AML-193 (cell line): Measurements from ENCODE around the gene DYNC1LI1.

Experiments used
- DNase-seq, 2 experiments: peaks; one replicate each; lab custom pipeline; 2025; lab: John Stamatoyannopoulos, UW

The DYNC1LI1 gene

GRCh38 chr3:32570421-32571191, at the start of gene DYNC1LI1:
TSS of gene DYNC1LI1 (minus strand) at chr3:32570858. CDS start at chr3:32570770, 88 bp downstream.
- DNase-seq: peak; percentile 92 to 94

GRCh38 chr3:32619395-32619794, 48.7 kb upstream of the DYNC1LI1 start:
- no peak for DNase-seq

GRCh38 chr3:32616267-32616962, 45.8 kb upstream of the DYNC1LI1 start:
- DNase-seq: no peak

- DNase-seq: no peak
These were observed 44.3 kb upstream of the DYNC1LI1 start for GRCh38 chr3:32614956-32615355.

GRCh38 chr3:32613183-32613582, 42.5 kb upstream of the DYNC1LI1 start:
- DNase-seq: no peak

GRCh38 chr3:32612547-32612946, 41.9 kb upstream of the DYNC1LI1 start:
- DNase-seq: no peak

GRCh38 chr3:32607522-32607921, 36.9 kb upstream of the DYNC1LI1 start:
- no peak for DNase-seq

- no peak for DNase-seq
These were observed 36.3 kb upstream of the DYNC1LI1 start for GRCh38 chr3:32606960-32607359.

GRCh38 chr3:32606277-32606676, 35.6 kb upstream of the DYNC1LI1 start:
- no peak for DNase-seq

GRCh38 chr3:32603064-32603463, 32.4 kb upstream of the DYNC1LI1 start:
- no peak for DNase-seq

- DNase-seq: no peak
These were observed 31.5 kb upstream of the DYNC1LI1 start for GRCh38 chr3:32602206-32602605.

GRCh38 chr3:32601722-32602121, 31.1 kb upstream of the DYNC1LI1 start:
- DNase-seq: no peak

GRCh38 chr3:32597656-32598055, 27.0 kb upstream of the DYNC1LI1 start:
- no peak for DNase-seq

GRCh38 chr3:32596909-32597369, 26.3 kb upstream of the DYNC1LI1 start:
- DNase-seq: no peak

GRCh38 chr3:32596282-32596908, 25.7 kb upstream of the DYNC1LI1 start:
- no peak for DNase-seq

- DNase-seq: no peak
These were observed 24.7 kb upstream of the DYNC1LI1 start for GRCh38 chr3:32595323-32595722.

- DNase-seq: no peak
These were observed 23.4 kb upstream of the DYNC1LI1 start for GRCh38 chr3:32593903-32594525.

- DNase-seq: no peak
These were observed 22.2 kb upstream of the DYNC1LI1 start for GRCh38 chr3:32592696-32593353.

- no peak for DNase-seq
These were observed 21.4 kb upstream of the DYNC1LI1 start for GRCh38 chr3:32592011-32592410.

GRCh38 chr3:32591186-32591585, 20.5 kb upstream of the DYNC1LI1 start:
- DNase-seq: no peak

- DNase-seq: no peak
These were observed 15.7 kb upstream of the DYNC1LI1 start for GRCh38 chr3:32586356-32586755.

GRCh38 chr3:32584660-32585059, 14.0 kb upstream of the DYNC1LI1 start:
- DNase-seq: no peak
